Gastroesophageal sphincter (tissue), 4 donors: ENCODE data around the gene KRT9. TPM values are rescaled to one million over a fixed set of nuclear protein-coding genes. Genes with fewer than 3 reads are reported as not detected.
"Not testable (repeated sequence)": the region's sequence is repeated elsewhere in the genome, so short reads cannot be mapped to it uniquely, and the experiment has no call there.

Experiments used
- ATAC-seq: fragments of 150-250 bp; one replicate; pipeline ENCODE4 v1.9.1; 2016; ENCODE audit warnings: mild to moderate bottlenecking, moderate library complexity
- H3K27ac ChIP-seq, 4 donors: fragments of 200-600 bp; sonication (generic) in 3 of 4; 1 replicate in 3 of 4; 2 replicates in 1 of 4; pipeline ENCODE4 v1.5.1; 2016 to 2019
- H3K27me3 ChIP-seq: fragments of 200-600 bp; sonication (generic); one replicate; pipeline ENCODE4 v1.5.1; 2019
- H3K36me3 ChIP-seq, 2 donors: fragments of 200-600 bp; sonication (generic); one replicate each; pipeline ENCODE4 v1.5.1; 2019; ENCODE audit warnings: control low read depth in 1 of 2
- H3K4me1 ChIP-seq, 3 donors: fragments of 200-600 bp; sonication (generic); 1 replicate in 2 of 3; 2 replicates in 1 of 3; pipeline ENCODE4 v1.5.1; 2016 to 2019; ENCODE audit warnings: control low read depth in 2 of 3
- H3K4me3 ChIP-seq, 2 donors: fragments of 200-600 bp; sonication (generic); one replicate each; pipeline ENCODE4 v1.5.1; 2019; ENCODE audit warnings: mild to moderate bottlenecking in 1 of 2, moderate library complexity in 1 of 2
- H3K9me3 ChIP-seq, 3 donors: fragments of 200-600 bp; sonication (generic); one replicate each; pipeline ENCODE4 v1.5.1; 2017 to 2019; ENCODE audit warnings: control low read depth in 2 of 3
- EP300 ChIP-seq: sonication (generic); formaldehyde crosslinking; IDR thresholded peaks from one replicate; pipeline ENCODE4 v1.6.1; 2017; ENCODE audit warnings: antibody characterized with exemption, mild to moderate bottlenecking
- POLR2A ChIP-seq, 2 donors: fragments of 450-650 bp; IDR thresholded peaks; one replicate each; pipeline ENCODE4 v1.6.1; 2017; ENCODE audit warnings: antibody characterized with exemption in 2 of 2, mild to moderate bottlenecking in 2 of 2, moderate library complexity in 1 of 2
- POLR2AphosphoS5 ChIP-seq: sonication (generic); formaldehyde crosslinking; IDR thresholded peaks from one replicate; pipeline ENCODE4 v1.6.1; 2017; ENCODE audit warnings: antibody characterized with exemption
- WGBS, 2 donors: methylation state at CpG; one replicate each; pipeline ENCODE4 v1.1.5; 2018; ENCODE audit warnings: low coverage in 1 of 2; 5-methylcytosine and 5-hydroxymethylcytosine counted together
- total RNA-seq, 4 donors: library from RNA; depleted of rRNA; stranded (reverse); fragments of >200 nt; gene quantifications; one replicate each; pipeline ENCODE4 v1.1.0, GENCODE V29; 2016
- TF ChIP-seq, protein P1 (sequence below), 4 experiments: fragments of 200-600 bp in 2 of 4; fragments of 450-650 bp in 2 of 4; sonication (generic) in 1 of 4; IDR thresholded peaks; one replicate each; pipeline ENCODE4 v1.5.1; 2017 to 2019; ENCODE audit warnings: antibody characterized with exemption in 4 of 4, mild to moderate bottlenecking in 2 of 4, moderate library complexity in 2 of 4

The KRT9 gene
- total RNA-seq, 4 donors from 2014 or later: not detected

DNA sequence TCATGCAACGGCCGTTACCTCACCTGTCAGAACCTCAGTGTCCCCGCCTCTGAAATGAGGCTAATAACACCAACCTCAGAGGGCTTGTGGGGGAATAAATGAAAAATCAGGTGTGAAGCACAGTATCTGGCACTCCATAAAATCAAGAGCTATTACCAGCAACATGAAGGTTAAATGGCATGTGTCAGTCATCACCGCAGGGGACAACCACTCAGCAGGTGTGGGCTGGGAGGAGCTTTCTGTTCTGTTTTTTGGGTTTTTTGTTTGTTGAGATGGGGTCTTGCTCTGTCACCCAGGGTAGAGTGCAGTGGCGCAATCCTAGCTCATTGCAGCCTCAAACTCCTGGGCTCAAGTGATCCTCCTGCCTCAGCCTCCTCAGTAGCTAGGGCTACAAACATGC lies 26.9 kb downstream of the KRT9 start:
- Histone ChIP-seq H3K27ac (no peak overlapping the region), H3K27me3 (no peaks in the 10 kb centered on the region), H3K9me3 (peaks cover 0 to 10% (median 0%) of the 10 kb centered on the region in 3 donors), H3K4me1 (peaks cover 0 to 24% (median 13%) of the 10 kb centered on the region in 3 donors), H3K4me3 (no peak overlapping the region), H3K36me3 (no peaks in the 10 kb centered on the region)
- ATAC-seq: no peak
- WGBS, 2 donors: 75 to 100% methylated on average over 1 to 2 of the region's 5 CpGs
- TF ChIP-seq POLR2A (IDR thresholded peaks at IDR 0.05) (no peak), EP300 (no peak)
- TF ChIP-seq, protein P1, sequence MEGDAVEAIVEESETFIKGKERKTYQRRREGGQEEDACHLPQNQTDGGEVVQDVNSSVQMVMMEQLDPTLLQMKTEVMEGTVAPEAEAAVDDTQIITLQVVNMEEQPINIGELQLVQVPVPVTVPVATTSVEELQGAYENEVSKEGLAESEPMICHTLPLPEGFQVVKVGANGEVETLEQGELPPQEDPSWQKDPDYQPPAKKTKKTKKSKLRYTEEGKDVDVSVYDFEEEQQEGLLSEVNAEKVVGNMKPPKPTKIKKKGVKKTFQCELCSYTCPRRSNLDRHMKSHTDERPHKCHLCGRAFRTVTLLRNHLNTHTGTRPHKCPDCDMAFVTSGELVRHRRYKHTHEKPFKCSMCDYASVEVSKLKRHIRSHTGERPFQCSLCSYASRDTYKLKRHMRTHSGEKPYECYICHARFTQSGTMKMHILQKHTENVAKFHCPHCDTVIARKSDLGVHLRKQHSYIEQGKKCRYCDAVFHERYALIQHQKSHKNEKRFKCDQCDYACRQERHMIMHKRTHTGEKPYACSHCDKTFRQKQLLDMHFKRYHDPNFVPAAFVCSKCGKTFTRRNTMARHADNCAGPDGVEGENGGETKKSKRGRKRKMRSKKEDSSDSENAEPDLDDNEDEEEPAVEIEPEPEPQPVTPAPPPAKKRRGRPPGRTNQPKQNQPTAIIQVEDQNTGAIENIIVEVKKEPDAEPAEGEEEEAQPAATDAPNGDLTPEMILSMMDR (IDR thresholded peaks at IDR 0.05): no peak

DNA sequence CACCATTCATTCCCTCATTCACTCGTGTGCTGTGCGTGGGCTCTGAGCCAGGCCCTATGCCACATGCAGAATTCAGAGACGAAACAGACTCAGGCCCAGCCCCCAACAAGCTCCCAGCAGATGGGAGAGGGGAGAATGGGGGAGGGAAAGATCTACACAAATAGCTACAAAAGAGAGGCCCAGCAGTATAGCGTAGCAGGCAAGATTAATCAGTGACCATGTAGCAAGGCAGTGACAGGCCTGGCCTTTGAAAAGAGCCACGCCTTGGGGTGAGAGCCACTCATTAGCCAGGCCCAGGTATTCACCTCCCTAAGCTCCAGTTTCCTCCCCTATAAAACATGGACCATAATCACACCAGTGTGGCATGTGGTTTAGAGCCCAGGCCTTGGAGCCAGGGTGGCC lies 27.4 kb downstream of the KRT9 start:
- Histone ChIP-seq H3K36me3 (no peaks in the 10 kb centered on the region), H3K4me3 (no peak overlapping the region), H3K9me3 (peaks cover 0 to 10% (median 0%) of the 10 kb centered on the region in 3 donors), H3K27me3 (no peaks in the 10 kb centered on the region), H3K27ac (no peak overlapping the region), H3K4me1 (peaks cover 0 to 21% (median 13%) of the 10 kb centered on the region in 3 donors)
- 32 to 71% methylated on average over 2 to 3 of the region's 5 CpGs for WGBS, 2 donors
- TF ChIP-seq, protein P1 (IDR thresholded peaks at IDR 0.05): no peak
- TF ChIP-seq POLR2A (IDR thresholded peaks at IDR 0.05) (no peak), POLR2AphosphoS5 (no peak), EP300 (no peak)
- no peak for ATAC-seq

DNA sequence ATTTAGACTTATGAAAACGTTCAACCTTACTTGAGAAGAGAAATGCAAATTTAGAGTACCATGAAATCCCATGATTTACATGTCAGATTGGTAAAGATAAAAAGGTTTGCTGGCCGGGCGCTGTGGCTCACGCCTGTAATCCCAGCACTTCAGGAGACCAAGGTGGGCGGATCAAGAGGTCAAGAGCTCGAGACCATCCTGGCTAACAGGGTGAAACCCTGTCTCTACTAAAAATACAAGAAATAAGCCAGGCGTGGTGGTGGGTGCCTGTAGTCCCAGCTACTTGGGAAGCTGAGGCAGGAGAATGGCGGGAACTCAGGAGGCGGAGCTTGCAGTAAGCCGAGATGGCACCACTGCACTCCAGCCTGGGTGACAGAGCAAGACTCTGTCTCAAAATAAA lies 29.1 kb downstream of the KRT9 start:
- H3K4me3 ChIP-seq, H3K4me1 ChIP-seq, H3K36me3 ChIP-seq, H3K27me3 ChIP-seq, H3K27ac ChIP-seq, H3K9me3 ChIP-seq, ATAC-seq: not testable (repeated sequence)
- 78 to 91% methylated on average over 9 to 10 of the region's 10 CpGs for whole genome bisulfite sequencing, 2 donors

DNA sequence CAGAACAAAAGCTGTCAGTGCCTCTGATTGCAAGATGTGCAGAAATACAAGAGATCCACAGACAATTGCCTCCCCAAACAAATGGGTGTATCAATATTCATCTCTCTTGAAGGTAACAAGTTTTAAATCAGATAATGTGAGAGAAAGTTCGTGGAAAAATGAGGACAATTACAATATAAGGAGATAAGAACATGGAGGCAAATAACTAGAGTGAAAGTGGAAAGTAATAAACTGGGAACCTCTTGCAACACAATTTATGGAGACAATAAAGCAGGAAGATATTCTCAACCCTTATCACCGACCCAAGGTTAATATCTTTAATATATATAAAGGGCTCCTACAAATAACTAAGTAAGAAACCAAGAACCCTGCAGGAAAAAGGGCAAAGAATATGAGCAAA lies 29.5 kb downstream of the KRT9 start:
- Histone ChIP-seq H3K27ac (no peak overlapping the region), H3K4me1 (no peaks in the 10 kb centered on the region), H3K27me3 (no peaks in the 10 kb centered on the region), H3K36me3 (no peaks in the 10 kb centered on the region), H3K4me3 (no peak overlapping the region), H3K9me3 (peaks cover 0 to 10% (median 0%) of the 10 kb centered on the region in 3 donors)
- no peak for TF ChIP-seq POLR2AphosphoS5
- no peak for TF ChIP-seq POLR2A (IDR thresholded peaks at IDR 0.05)
- no peak for TF ChIP-seq EP300
- TF ChIP-seq, protein P1 (IDR thresholded peaks at IDR 0.05): no peak
- 76 to 100% methylated on average over 2 of the region's 2 CpGs for WGBS, 2 donors
- no peak for ATAC-seq

DNA sequence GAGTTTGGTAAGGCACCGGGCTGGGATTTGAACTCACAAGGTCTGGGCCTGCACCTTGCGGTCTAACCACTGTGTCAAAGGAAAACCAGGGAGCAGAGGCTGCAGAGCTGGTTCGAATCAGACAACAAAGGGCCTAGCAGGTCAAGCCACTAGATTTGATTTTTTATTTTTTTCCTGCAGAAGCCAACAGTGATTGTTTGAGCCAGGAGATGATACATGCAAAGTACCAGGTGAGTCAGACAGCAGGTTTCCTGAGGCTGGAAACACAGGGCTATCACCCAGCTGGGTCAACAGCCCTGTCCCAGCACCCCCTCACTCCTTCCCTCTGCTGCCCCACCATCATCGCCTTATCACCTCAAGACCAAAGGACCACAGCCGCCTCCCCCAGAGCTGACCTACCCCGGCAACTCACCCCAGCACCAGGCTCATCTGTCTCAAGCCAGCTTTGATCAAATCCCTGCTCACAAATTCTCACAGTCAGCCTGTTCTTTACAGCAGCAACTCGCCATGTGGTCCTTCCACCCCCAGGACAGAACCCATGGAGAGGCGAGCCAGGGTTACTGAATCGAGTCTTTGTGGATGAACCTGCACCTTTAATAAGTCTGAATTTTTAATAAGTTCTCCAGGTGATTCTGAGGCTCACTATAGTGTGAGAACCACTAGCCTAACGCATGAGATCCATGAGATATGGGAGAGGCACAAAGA lies 30.8 kb downstream of the KRT9 start:
- Histone ChIP-seq H3K4me3 (no peak overlapping the region), H3K36me3 (no peaks in the 10 kb centered on the region), H3K9me3 (no peaks in the 10 kb centered on the region), H3K27ac (no peak overlapping the region), H3K4me1 (no peaks in the 10 kb centered on the region), H3K27me3 (peaks cover 3% of the 10 kb centered on the region)
- ATAC-seq: no peak
- TF ChIP-seq POLR2A (IDR thresholded peaks at IDR 0.05): no peak
- 100% methylated on average over 2 of the region's 10 CpGs for WGBS, 2 donors

DNA sequence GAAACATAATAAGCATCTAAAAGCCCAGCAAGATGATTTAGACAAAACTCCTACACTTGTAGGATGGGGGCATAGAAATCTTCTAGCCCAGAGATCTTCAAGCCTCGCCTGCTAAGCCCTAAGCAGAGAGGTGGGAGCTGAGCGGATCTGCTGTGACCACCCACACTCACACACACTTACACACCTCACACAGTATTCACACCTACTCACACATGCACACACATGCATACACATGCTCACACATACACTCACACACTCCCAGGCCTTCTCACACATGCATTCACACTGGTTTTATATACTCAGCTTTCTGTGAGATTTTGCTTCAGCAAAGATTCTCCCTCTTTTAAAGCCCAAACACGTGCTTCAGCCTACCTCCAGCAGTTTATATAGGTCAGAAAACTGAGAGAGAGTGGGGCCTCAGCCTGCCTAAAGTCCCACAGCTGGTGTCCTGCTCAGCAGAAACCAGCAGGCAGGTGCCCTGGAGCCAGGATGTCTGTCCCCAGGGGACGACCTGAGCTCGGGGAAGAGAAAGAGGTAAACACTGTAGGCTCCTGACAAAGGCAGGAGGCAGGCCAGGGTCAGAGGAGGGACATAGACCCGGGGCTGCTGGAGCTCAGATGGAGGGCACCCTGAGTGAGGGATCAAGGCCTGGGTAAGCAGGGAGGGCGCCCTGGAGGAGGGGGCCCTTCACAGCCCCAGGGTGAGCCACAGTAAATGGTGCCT lies 31.7 kb downstream of the KRT9 start:
- Histone ChIP-seq H3K9me3 (no peaks in the 10 kb centered on the region), H3K4me1 (no peaks in the 10 kb centered on the region), H3K27ac (no peak overlapping the region), H3K4me3 (no peak overlapping the region), H3K27me3 (peaks cover 8% of the 10 kb centered on the region), H3K36me3 (no peaks in the 10 kb centered on the region)
- WGBS, 2 donors: 64 to 72% methylated on average over 3 to 5 of the region's 7 CpGs
- TF ChIP-seq POLR2A (IDR thresholded peaks at IDR 0.05): no peak
- TF ChIP-seq EP300: no peak
- TF ChIP-seq POLR2AphosphoS5: no peak
- TF ChIP-seq, protein P1 (IDR thresholded peaks at IDR 0.05): no peak
- ATAC-seq: no peak
